Left forelimb (tissue), 1 donor: ENCODE data around the gene MTERF4.

ENCODE experiments used
- DNase-seq: peaks from one replicate; pipeline ENCODE4 v3.0.0-alpha.2; 2018; ENCODE audit warnings: low spot score

MTERF4 gene, protein sequence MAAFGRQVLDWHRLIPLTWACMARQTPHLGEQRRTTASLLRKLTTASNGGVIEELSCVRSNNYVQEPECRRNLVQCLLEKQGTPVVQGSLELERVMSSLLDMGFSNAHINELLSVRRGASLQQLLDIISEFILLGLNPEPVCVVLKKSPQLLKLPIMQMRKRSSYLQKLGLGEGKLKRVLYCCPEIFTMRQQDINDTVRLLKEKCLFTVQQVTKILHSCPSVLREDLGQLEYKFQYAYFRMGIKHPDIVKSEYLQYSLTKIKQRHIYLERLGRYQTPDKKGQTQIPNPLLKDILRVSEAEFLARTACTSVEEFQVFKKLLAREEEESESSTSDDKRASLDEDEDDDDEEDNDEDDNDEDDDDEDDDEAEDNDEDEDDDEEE

DNA sequence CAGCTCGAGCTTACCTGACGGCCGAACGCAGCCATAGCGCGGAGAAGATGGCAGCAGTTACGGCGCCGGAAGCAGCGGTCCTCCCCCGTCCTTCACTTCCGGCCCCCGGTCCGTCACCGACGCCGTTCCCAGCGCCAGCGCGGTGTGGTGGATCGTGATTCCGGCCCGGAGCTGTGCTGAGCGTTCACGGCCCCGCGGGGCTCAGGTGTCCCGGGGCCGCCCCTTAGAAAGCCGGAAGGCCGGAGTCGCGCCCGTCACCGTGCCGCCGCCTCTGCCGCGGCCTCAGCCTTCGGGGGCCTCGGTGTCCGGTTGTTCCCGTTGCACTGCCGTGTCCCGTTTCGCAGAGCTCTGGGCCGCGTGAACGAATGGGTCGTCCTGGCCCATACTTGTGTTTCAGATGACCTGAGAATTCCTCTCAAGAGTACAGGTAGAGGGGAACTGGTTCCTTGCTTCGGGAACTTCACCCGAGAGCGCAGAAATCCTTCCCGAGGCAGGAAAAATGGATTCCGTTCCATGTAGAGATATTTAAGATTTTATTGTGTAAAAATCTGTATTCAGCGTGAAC lies at the start of gene MTERF4:
Gene MTERF4, minus strand, starts transcription at position 49 of the 565 bp plus-strand sequence. Its CDS starts 14 bp downstream, at position 35.
- peak; percentile 93 for DNase-seq

DNA sequence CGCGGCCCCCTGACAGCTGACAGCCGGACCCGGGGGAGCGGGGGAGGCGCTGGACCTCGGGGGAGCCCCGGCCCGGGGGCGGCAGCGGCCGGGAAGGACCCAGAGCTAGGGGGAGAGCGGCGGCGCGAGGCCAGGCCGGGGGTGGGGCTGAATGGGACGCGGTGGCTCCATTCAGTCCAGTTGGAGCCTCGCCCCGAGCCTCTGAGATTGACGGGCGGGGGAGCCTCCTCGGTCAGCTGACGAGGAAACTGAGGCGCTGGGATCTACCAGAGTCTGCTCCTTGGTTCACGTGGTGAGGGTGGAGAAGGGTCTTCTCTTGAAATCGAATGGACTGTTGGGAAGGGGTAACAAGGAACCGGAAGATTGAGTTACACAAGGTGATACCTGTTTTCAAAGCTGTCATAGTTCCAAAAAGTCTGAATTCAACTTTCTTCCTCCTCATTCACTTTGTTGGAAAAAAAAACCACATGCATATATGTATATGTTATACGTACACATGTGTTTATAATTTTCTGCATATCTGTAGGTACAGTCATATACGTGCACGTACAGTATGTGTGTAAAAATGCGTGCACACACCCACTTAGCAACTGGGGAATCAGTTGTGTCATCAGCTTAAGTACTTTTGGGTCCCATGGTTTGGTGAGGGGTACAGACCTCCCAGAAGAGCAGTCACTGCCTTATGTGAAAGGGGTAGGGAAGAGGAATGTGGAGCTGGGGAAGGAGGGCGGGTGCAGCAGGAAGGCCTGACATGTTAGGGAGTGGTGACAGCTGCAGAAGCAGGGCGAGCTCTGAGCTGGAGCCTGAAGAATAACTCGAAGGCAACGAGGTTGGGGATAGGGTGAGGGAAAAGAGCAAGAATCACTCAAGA lies 48.8 kb upstream of the MTERF4 start:
- DNase-seq, result no peak

DNA sequence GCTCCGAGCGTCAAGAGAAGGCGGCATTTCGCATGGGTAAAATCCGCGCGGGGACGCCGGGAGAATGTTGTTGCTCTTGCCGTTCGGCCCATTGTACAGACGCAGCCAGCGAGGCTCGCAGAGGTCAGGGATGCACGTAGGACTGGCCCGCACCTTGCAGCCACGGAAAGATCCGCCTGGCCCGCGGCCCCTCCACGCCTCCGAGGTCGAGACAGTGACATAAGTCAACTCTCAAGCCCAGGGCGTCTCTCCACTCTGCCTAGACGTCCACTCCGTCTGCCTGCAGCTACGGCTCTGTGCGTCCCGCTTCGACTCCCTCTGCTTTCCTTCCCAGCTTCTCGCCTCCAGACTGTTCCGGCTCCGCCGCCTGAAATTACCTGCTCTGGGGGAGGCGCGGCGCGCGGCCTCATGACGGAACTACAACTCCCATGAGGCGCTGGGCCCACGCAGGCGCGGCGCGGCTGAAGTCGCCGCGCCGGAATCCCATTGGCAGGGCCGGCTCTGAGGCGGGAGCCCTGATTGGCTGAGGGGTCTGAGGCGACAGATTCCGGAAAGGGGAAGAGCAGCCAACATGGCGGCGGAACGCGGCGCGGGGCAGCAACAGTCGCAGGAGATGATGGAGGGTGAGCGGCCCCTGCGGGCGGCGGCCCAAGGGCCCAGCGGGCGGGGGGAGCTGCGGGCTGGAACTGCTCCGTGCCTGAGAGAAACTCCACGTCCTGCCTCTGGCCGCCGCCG lies 48.0 kb upstream of the MTERF4 start, which contains the start of gene PPP1R7:
Gene PPP1R7, plus strand, starts transcription at position 543 of the 735 bp plus-strand sequence. Its CDS starts 29 bp downstream, at position 572.
- peak; percentile 94 for DNase-seq

DNA sequence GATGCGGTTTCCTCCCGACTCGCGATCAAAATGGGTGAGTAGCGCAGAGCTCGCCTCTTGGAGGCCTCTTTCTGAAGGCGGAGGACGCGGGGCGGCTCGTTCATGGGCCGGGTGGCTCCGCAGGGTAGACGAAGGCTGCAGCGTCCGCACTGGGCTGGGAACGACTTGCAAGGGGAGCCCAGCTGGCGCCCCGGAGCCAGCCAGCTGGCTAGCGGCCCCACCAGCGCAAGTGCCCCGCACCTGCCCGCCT lies 47.5 kb upstream of the MTERF4 start:
- no peak for DNase-seq

DNA sequence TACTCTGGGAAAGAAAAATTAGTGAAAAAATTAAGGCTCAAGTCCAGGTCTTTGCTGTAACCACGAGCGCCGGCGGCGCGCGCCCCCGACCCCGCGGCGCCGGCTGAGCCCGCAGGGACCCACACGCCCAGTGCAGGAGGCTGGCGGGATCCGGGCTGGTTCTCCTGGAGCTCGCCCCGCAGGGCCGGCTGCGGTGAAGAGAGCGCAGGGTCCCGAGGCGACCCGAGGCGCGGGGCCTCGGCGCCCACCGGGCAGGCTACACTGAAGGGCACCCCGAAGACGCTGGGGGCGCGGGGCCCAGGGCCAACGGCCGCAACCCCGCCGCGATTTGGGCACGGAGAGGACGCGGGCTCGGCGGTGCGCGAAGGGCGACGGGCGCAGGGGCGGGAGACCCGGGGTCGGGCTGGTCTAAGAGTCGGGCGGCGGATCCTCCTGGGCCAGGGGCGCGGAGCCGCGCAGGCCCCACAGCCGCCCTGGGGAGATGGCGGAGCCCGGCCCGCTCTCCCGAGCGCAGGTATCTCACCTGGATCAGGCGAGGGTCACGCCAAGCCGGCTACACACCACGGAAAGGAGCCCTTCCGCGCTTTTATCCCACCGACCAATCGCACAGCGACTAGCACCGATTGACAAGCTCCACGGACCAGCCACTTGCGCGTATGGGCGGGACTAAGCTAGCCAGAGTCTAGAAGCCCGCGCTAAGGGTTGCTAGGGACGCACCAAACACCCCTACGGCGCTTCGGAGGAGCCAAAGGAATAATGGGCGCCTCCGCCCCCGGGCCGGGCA lies 47.0 kb upstream of the MTERF4 start, which contains the start of gene PASK:
Gene PASK, minus strand, starts transcription at position 582 of the 784 bp plus-strand sequence. CDS start 6,440 bp downstream, outside the sequence.
- peak; percentile 92 for DNase-seq

DNA sequence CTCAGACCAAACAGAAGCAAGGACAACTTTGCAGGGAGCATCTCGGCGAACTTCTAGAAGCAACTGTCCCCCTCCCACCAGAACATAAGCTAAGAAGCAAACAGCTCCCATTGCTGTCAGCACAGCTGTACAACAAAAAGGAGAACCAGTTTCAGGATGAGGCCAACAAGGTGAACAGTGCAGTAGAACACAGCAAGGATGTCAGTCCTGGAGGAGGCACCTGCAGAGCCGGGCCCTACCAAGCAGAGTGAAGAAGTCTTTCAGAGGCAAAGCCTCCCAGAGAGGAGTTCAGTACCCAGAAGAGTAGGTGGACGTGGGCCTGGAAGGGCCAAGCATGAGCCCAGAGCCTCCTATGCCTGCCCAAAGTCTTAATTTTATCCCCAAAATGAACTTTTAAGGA lies 46.2 kb upstream of the MTERF4 start:
- no peak for DNase-seq

DNA sequence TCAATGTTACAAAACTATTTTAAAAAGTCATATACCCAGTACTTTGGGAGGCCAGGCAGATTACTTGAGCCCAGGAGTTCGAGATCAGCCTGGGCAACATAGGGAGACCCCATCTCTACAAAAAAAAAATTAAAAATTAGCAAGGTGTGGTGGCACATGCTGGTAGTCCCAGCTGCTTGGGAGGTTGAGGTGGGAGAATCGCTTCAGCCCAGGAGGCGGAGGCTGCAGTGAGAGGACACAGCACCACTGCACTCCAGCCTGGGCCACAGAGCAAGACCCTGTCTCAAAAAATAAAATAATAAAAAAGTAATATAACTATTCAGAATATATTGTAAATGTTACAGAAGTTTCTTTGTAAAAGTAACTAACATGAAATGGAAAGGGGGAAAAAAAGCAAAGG lies 45.2 kb upstream of the MTERF4 start:
- no peak for DNase-seq

DNA sequence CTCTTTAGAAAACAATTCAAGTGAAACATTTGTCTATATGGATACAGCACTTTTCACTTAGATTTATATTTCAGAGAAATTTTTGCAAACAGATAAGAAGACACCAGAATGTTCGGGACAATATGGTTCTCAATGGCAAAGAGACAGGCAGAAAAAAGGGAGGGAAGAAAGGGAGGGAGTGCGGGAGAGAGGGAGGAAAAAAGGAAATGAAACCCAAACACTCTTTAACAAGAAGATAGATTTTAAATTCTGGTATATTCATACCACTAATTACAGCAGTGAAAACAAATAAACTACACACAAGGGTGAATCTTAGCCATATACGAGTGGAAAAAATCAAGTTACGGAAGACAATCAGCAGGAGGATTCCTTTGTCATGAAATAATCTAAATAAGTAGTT lies 44.2 kb upstream of the MTERF4 start:
- DNase-seq, result no peak

DNA sequence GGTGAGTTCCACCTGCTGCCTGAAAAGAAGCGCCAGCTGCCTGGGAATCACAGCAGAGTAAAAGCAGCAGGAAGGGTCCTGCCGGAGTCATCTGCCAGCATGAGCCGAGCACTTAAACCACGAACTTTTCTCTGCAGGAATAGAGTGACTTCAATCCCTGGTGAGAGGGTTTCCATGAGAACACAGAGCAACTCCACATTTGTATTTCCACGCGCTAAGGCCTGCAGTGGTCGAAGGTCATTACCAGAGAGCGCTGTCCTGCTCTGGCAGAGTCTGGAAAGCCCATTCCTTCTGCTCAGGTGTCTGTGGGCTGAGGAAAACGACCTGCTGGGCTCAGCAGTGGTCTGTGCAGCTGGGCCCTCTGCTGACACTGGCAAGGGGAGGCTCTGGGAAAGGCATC lies 40.5 kb upstream of the MTERF4 start:
- no peak for DNase-seq

DNA sequence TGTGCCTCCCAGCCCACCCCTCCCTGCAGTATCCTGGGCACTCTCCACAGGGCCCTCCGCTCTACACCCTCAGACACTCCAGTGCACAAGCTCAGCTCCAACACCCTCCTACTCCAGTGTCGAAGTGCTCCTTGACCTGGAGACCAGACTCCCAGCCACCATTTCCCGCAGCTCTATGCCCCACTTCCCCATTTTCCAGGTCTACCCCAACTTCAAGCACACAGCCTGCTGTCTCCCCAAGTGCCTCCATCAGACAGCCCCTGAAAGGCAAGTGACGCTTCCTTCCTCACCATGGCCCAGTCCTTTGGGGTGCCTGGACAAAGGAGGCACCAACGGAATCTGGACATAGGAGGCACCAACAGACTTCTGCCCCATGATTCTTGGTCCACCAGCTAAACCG lies 40.0 kb upstream of the MTERF4 start:
- DNase-seq, result no peak

DNA sequence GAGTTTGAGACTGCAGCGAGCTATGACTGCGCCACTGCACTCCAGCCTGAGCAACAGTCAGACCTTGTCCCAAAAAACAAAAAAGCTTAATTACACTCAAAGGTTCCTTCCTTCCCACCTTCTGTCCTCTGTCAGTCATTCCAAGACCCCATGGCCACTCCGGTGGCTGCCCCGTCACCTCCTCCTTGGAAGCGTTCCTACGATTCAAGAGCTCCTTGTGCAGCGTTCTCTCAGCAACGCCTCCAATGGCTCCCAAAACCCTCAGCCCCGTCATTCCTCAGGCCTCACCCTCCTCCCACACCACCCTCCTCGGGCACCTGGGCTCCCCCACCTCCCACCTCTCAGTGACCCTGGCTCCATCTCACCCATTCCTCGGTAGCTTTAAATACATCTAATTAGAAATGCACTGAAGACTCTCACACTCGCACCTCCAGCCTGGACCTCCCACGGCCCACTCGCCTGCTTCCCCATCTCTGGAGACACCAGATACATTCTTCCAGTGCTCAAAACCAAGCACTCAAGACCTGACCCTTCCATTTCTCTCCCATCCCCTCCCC lies 39.2 kb upstream of the MTERF4 start:
- no peak for DNase-seq

DNA sequence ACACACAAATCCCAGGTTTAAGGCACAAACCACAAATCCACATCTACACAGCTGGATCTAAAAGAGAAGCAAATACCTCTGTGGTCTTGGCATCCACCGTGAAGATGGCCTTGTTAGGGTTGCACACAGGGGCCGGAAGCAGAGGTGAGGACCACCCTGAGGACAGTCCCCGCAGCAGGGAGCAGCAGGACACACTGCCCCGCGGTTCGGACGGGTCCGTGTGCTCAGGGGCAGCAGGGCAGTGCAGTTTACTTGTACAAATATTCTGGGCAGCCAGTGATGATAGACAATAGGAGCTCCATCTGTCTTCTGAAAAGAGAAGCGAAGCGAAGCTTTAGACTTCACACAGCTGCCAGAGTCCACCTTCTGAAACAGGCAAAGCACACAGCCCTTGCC lies 38.4 kb upstream of the MTERF4 start:
- DNase-seq, result no peak

DNA sequence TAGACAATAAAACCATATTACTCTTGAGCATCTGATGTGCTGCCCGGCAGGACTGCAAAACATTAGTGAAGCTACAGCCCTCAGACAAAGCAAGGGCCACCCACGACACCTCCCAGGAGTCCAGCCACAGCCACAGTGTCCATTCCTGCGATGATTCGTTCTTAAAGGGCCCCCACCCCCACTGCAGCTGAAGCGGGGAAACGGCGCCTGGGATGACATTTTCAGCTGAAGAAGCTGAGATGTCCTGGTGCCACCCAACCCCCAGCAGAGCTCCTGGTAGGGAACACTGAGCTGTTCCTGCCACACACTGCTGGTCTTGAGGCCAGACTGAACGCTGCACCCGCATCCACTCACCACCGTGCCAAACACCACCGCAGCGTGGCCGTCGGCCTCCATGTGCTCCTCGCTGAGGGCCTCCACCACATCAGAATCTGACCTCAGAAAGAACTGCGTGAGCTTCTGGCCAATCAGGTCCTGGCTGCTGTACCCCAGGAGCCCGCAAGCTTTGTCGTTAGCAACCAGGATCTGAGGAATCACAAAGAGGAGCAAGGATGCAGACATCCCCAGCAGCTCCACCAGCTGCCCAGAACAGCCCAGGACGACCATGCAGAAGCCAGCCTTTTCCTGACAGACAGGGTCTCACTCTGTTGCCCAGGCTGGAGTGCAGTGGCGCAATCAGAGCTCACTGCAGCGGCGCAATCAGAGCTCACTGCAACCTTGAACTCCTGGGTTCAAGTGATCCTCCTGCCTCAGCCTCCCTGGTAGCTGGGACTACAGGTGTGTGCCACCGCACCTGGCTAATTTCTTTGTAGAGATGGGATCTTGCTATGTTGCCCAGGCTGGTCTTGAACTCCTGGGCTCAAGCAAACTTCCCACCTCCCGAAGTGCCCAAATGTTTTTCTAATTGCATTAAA lies 37.7 kb upstream of the MTERF4 start:
- DNase-seq, result no peak

DNA sequence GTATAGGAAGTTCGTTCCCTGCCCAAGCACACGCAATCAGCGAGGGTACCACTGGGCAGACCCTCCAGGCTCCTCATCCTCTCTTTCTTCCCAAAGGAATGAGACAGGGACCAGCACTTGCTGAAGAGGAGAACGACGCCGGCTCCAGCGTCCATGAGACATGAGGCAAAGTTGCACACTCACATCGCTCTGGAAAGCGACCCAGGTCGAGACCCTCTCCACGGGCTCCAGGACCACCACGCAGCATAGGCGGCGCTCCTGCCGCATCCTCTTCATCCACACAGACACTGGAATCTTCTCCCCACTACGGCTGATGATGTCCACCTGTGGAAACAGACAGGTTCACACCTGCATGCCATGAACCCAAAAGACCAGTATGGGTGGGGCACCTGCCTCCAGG lies 36.4 kb upstream of the MTERF4 start:
- DNase-seq, result no peak

DNA sequence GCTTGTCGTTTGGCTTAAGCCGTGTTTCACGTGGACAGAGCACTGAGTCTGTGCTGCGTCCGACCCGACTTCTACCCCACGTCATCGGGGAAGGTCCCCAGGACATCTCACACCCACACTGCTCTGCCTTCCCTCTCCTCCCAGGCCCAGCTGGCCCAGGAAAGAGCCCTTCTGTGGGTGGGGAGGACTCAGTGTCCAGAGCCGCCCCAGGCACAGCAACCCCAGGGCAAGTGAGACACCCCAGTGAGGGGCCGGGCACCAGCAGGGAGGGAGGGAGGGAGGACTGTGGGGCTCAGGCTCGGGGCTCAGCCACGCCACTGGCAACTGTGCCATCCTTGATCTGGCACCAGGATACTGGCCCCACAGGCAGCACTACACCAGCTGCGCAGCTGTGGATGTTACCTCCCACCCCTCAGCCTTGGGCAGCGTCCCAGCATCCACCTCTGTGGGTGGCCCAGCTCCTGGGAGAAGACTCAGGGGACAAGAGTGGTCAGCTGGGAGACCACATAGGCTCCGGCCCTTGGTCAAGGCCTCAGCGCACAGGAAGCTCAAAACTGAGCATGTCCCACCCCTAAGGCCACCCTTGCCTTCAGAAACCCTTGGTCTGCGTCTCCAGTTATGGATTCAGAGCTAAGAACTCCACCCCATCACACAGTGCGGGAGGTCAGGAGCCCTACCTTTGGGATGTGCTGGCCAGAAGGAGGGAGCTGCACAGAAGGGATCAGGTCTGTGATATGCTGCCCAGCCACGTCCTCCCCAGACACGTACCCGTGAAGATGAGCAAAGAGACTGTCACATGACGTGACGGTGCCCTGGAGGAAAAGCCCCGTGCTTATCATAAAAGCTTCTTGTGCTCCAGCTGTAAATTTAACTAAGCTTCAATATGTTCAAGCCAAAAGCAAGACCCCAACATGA lies 35.4 kb upstream of the MTERF4 start:
- DNase-seq, result no peak

DNA sequence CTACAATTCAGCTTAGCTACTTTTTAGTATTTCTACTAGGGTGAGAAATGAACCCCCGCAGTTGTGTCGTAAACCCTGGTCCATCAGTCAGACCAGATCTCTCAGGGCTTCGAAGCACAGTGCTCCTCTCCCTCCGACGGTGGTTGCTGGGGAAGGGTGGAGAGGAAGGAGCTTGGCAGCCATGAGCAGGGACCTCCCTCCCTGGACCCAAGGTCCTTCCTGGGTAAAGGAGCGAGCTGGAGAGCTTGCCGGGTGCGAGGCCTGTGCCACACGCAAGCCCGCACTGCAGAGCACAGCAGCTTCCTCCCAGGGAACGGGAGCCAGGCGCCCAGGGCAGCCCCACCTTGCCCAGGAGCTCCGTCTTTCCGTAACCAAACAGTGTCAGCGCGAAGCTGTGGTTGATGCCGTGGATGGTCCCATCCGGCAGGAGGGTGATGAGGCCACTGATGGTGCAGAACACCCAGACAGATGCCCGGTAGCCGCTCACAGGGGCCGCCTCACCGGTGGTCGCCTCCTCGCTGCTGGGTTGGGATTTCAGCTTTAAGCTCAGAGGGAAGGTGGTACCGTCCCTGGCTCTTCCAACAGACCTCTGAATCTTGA lies 34.7 kb upstream of the MTERF4 start:
- no peak for DNase-seq

DNA sequence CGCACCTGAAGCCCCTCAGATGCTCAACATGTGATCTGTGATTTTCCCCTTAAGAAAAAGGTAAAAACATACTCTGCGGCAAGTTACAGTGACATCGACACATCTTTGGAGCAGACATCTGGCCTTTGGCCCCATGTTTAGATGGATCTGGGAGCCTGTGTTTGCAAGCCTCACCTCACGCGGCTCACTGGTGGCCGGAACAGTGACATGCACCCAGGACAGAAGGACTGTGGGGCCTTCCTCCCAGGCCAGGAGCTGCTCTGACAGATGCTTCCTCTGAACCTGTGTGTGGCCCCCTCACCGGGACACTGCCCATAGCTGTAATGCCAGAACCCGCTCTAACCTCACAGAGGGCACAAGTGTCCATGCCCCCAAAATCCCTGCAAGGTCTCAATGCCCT lies 34.1 kb upstream of the MTERF4 start:
- no peak for DNase-seq

DNA sequence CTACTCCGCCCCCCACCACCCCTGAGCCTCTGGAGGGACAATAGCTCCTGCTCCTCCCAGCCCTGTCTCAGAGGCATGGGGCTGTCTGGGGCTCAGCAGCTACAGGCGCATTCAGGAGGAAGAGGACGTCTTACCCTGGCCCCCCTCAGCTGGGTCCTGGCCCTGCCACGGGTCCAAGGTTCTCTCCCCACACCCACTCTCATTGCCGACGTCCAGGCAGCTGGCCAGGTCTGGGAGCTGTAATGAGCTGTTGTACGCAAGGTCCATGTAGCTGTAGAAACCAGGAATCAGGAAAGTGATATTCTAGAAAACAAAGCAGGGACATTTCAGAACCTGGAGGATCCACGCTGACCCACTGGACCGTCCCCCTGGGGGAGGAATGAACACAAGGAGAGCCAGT lies 33.6 kb upstream of the MTERF4 start:
- no peak for DNase-seq
